BE2C (cell line): ENCODE results near the gene CLEC10A.

ENCODE experiments used
- DNase-seq: peaks from one replicate; pipeline ENCODE4 v3.0.0-alpha.2; 2020
- H3K27me3 ChIP-seq: fragments of 250-450 bp; sonication (Bioruptor Pico); 2 replicates; pipeline ENCODE4 v1.5.1; 2020; ENCODE audit warnings: mild to moderate bottlenecking
- H3K36me3 ChIP-seq: fragments of 250-450 bp; sonication (Bioruptor Pico); 2 replicates; pipeline ENCODE4 v1.5.1; 2020; ENCODE audit warnings: mild to moderate bottlenecking
- H3K4me1 ChIP-seq: fragments of 250-450 bp; sonication (Bioruptor Pico); 2 replicates; pipeline ENCODE4 v1.5.1; 2020
- H3K4me3 ChIP-seq: 2 replicates; pipeline ENCODE4 v1.5.1; 2011; ENCODE audit warnings: low read depth, low read length
- H3K9me3 ChIP-seq: fragments of 250-450 bp; sonication (Bioruptor Pico); 2 replicates; pipeline ENCODE4 v1.5.1; 2020
- TF ChIP-seq, protein P1 (sequence below): IDR thresholded peaks from 2 replicates; pipeline ENCODE4 v1.5.1; 2012; ENCODE audit warnings: mild to moderate bottlenecking, low read depth, low read length

Gene CLEC10A

DNA sequence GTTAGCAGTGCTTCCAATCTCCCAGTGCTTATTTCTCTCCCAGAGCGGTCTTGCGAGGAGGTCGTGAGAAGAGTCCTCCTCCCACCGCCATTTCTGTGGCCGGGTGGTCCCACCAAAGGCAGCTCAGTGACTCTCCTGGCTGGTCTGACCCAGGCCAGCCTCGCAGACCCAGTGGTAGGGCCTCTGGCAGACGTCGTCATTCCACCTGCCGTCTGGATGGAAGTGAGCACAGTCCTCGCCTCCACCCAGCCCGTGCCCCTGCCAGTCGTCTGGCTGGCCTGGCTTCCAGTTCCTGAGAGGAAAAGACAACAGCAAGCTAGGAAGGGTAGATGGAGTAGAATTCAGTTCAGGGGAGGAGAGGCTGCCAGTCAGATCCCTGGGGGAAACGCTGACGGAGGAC is 5.1 kb downstream of the CLEC10A start:
- Histone ChIP-seq H3K4me3 (no peak overlapping the region), H3K27me3 (no peaks in the 10 kb centered on the region), H3K4me1 (no peaks in the 10 kb centered on the region), H3K9me3 (no peaks in the 10 kb centered on the region), H3K36me3 (no peaks in the 10 kb centered on the region)
- no peak for DNase-seq
- TF ChIP-seq, protein P1, sequence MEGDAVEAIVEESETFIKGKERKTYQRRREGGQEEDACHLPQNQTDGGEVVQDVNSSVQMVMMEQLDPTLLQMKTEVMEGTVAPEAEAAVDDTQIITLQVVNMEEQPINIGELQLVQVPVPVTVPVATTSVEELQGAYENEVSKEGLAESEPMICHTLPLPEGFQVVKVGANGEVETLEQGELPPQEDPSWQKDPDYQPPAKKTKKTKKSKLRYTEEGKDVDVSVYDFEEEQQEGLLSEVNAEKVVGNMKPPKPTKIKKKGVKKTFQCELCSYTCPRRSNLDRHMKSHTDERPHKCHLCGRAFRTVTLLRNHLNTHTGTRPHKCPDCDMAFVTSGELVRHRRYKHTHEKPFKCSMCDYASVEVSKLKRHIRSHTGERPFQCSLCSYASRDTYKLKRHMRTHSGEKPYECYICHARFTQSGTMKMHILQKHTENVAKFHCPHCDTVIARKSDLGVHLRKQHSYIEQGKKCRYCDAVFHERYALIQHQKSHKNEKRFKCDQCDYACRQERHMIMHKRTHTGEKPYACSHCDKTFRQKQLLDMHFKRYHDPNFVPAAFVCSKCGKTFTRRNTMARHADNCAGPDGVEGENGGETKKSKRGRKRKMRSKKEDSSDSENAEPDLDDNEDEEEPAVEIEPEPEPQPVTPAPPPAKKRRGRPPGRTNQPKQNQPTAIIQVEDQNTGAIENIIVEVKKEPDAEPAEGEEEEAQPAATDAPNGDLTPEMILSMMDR = no peak

DNA sequence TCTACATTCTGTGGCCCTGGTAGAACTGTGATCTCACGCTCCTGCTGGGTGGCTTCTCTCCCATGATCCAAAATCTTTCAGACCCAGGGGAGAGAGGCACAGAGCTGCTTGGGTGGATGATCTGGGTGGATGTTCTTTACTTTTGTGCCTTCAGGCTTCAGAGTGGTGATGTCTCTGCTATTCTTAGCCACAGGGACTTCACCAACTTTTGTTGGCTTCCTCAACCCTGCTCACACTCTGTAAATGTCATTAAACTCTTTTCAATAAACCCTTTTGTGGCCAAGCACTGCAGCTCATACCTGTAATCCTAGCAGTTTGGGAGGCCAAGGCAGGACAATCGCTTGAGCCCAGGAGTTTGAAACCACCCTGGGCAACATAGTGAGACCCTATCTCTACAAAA is 7.6 kb downstream of the CLEC10A start:
- DNase-seq = no peak
- Histone ChIP-seq H3K9me3 (no peaks in the 10 kb centered on the region), H3K27me3 (no peaks in the 10 kb centered on the region), H3K4me1 (no peaks in the 10 kb centered on the region), H3K4me3 (no peak overlapping the region), H3K36me3 (no peaks in the 10 kb centered on the region)
- TF ChIP-seq, protein P1 = no peak

DNA sequence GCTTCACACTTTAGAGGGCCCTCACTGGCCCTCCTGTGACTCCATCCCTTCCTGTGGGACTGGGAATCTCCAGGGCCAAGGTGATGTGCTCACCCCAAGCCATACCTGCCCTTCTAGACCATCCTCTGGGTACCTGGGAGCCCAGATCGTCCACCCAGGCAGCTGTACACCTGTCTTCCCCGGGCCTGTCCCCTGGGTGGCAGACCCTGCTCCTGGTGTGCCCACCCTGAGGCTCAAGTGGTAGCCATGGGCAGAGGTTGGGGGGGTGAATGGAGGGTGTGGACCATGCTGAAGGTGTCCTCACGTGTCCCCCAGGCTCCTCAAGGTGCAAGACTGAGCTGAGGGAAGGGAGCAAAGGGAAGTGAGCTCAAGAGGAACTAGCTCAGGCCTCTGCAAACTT is 9.3 kb downstream of the CLEC10A start:
- H3K36me3 ChIP-seq = no peaks in the 10 kb centered on the region
- TF ChIP-seq, protein P1 = no peak
- no peak for DNase-seq
- H3K27me3 ChIP-seq = no peaks in the 10 kb centered on the region
- no peaks in the 10 kb centered on the region for H3K4me1 ChIP-seq
- H3K4me3 ChIP-seq = no peak overlapping the region
- H3K9me3 ChIP-seq = no peaks in the 10 kb centered on the region

DNA sequence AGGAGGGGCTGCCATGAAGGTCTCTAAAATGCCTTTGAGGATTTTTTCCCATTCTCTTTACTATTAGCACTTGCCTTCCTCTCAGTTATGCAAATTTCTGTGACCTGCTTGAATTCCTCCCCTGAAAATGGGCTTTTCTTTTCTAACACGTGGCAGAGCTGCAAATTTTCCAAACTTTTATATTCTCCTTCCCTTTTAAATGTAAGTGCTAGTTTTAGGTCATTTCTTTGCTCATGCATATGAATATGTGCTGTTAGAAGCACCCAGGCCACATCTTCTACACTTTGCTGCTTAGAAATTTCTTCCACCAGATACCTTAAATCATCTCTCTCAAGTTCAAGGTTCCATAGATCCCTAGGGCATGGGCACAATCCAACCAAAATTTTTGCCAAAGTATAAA is 11.8 kb downstream of the CLEC10A start:
- H3K4me1 ChIP-seq = peaks cover 10% of the 10 kb centered on the region
- no peak for DNase-seq
- TF ChIP-seq, protein P1 = no peak
- no peak overlapping the region for H3K4me3 ChIP-seq
- H3K9me3 ChIP-seq = no peaks in the 10 kb centered on the region
- H3K27me3 ChIP-seq = no peaks in the 10 kb centered on the region
- H3K36me3 ChIP-seq = no peaks in the 10 kb centered on the region

DNA sequence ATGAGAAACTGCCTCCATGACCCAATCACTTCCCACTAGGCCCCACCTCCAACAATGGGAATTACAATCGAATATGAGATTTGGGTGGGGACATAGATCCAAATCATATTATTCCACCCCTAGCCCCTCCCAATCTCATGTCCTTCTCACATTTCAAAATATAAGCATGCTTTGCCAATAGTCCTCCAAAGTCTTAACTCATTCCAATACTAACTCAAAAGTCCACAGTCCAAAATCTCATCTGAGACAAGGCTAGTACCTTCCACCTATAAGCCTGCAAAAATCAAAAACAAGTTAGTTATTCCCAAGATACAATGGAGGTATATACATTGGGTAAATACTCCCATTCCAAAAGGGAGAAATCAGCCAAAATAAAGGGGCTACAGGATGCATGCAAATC is 12.9 kb downstream of the CLEC10A start:
- no peaks in the 10 kb centered on the region for H3K9me3 ChIP-seq
- peaks cover 10% of the 10 kb centered on the region for H3K4me1 ChIP-seq
- DNase-seq = no peak
- H3K36me3 ChIP-seq = no peaks in the 10 kb centered on the region
- TF ChIP-seq, protein P1 = no peak
- no peak overlapping the region for H3K4me3 ChIP-seq
- H3K27me3 ChIP-seq = no peaks in the 10 kb centered on the region

DNA sequence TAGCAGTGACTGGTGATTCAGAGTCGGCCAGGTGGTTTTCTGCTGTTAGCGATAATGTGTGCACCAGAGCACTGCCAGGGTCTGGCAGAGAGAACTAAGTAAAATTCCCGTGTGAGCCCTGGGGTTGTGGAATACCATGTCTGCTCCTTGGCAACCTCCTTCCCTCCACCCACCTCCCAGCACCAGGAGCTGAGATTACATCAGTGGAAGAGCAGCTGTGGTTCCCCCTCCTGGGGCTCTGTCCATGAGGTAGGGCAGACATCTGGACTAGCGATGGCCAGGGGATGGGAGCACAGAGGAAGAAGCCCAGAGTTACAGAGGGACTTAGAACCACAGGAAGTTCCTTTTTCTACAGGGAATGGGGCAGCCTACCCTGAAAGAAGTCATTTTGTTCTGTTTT is 15.8 kb downstream of the CLEC10A start:
- DNase-seq = peak; percentile 56
- Histone ChIP-seq H3K27me3 (no peaks in the 10 kb centered on the region), H3K4me3 (no peak overlapping the region), H3K9me3 (no peaks in the 10 kb centered on the region), H3K4me1 (peaks cover 10% of the 10 kb centered on the region), H3K36me3 (no peaks in the 10 kb centered on the region)
- TF ChIP-seq, protein P1 = no peak
